Activated T-cell treated with anti-CD3 and anti-CD28 coated beads, Interleukin-2, amount 50 U/mL, for 72 hours (primary cell): ENCODE measurements around the gene ZNF107. TPM values are rescaled to one million over a fixed set of nuclear protein-coding genes. Genes with fewer than 3 reads are reported as not detected.
"Not testable (repeated sequence)": the region's sequence is repeated elsewhere in the genome, so short reads cannot be mapped to it uniquely, and the experiment has no call there.

Source experiments
- ATAC-seq, 2 donors: fragments of 150-1000 bp; cut with Tn5 transposase; replicated peaks in 1 of 2; 2 replicates each; pipeline ENCODE4 v1.10.0; 2021; ENCODE audit warnings: moderate library complexity in 2 of 2, mild to moderate bottlenecking in 1 of 2
- DNase-seq, 2 donors: peaks; one replicate each; pipeline ENCODE4 v3.0.0; 2021 to 2022; ENCODE audit warnings: mixed read lengths in 1 of 2
- H3K27ac Mint-ChIP-seq: one replicate; pipeline ENCODE4 v1.8.0; 2022; ENCODE audit warnings: mild to moderate bottlenecking, moderate library complexity, mixed read lengths
- H3K27me3 Mint-ChIP-seq: one replicate; pipeline ENCODE4 v1.8.0; 2022; ENCODE audit warnings: low read depth, mixed read lengths
- H3K36me3 Mint-ChIP-seq, 2 donors: one replicate each; pipeline ENCODE4 v1.8.0; 2022; ENCODE audit warnings: mixed read lengths in 2 of 2, mild to moderate bottlenecking in 1 of 2; ENCODE audit not compliant: insufficient read depth in 2 of 2
- H3K4me1 Mint-ChIP-seq: one replicate; pipeline ENCODE4 v1.8.0; 2022; ENCODE audit warnings: low read depth, mixed read lengths
- H3K4me3 Mint-ChIP-seq, 2 donors: one replicate each; pipeline ENCODE4 v1.8.0; 2022; ENCODE audit warnings: mild to moderate bottlenecking in 2 of 2, mixed read lengths in 2 of 2, moderate library complexity in 2 of 2
- H3K9me3 Mint-ChIP-seq, 2 donors: one replicate each; pipeline ENCODE4 v1.8.0; 2022; ENCODE audit warnings: mixed read lengths in 2 of 2
- total RNA-seq, 2 donors: library from RNA; stranded (reverse); gene quantifications; one replicate each; pipeline ENCODE4 v1.2.3, GENCODE V29; 2022

Gene ZNF107
- total RNA-seq, 2 donors from 2014 or later = 18.5 to 21.1 TPM

DNA sequence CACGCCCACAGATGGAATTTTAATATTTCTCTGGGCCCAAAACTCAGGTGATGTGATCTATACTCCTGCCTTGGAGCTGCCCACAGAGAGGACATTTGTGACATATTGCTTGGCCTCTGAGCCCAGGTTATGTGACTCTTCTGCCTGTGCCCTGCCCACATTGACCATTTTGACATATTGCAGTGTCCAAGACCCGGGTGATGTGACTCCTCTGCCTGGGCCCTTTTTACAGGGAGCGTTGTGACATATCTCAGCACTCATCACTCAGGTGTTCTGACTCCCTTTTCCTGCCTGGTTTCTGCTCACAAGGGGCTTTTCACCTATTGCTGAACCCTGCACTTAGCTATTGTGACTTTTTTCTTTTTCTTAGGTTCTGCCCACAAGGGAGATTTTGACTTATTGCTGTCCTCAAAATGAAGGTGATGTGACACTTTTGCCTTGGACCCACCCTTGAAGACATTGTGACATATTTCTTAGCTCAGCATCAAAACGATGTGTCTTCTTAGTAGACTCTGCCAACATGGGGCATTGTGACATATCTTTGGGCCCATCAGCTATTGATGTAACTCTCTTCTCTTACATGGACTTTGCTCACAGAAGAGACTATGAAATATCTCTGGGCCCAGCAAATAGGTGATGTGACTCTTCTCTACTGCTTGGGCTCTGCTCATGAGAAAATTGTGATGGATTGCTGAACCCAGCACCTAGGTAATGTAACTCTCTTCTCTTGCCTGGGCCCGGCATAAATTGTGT lies 11.0 kb upstream of the ZNF107 start:
- Mint-ChIP-seq H3K27ac (no peak overlapping the region), H3K4me1 (no peaks in the 10 kb centered on the region), H3K4me3 (no peak overlapping the region), H3K9me3 (no peaks in the 10 kb centered on the region), H3K36me3 (peaks cover 0 to 4% of the 10 kb centered on the region in 2 donors), H3K27me3 (no peaks in the 10 kb centered on the region)
- ATAC-seq (no peak), DNase-seq (no peak)

DNA sequence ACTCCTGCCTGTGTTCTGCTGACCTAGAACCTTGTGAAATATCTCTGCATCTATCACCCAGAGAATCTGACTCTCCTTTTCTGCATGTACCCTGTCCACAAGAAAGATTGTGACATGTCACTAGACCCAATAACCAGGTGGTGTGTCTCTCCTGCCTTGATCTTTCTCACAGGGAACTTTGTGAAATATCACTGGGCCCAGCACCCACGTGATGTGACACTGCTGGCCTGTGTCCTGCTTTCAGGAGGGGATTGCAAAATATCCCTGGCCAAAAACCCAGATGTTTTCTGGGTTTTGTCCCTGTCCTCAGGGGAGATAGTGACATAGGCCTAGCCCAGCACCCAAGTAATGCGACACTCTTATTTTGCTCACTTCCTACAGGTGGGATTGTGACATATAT lies 10.1 kb upstream of the ZNF107 start:
- Mint-ChIP-seq H3K36me3 (peaks cover 4% of the 10 kb centered on the region in 2 donors), H3K9me3 (no peaks in the 10 kb centered on the region), H3K27ac (no peak overlapping the region), H3K4me1 (no peaks in the 10 kb centered on the region), H3K4me3 (no peak overlapping the region), H3K27me3 (no peaks in the 10 kb centered on the region)
- ATAC-seq (no peak), DNase-seq (no peak)

GRCh38 chr7:64656489-64656888 lies 9.4 kb upstream of the ZNF107 start:
- Mint-ChIP-seq H3K9me3 (peaks cover 5% of the 10 kb centered on the region in 2 donors), H3K4me3 (no peak overlapping the region), H3K27ac (no peak overlapping the region), H3K27me3 (no peaks in the 10 kb centered on the region), H3K36me3 (peaks cover 9 to 10% of the 10 kb centered on the region in 2 donors), H3K4me1 (no peaks in the 10 kb centered on the region)
- DNase-seq (no peak), ATAC-seq (peak in 1 of 2 donors; percentile 51)

DNA sequence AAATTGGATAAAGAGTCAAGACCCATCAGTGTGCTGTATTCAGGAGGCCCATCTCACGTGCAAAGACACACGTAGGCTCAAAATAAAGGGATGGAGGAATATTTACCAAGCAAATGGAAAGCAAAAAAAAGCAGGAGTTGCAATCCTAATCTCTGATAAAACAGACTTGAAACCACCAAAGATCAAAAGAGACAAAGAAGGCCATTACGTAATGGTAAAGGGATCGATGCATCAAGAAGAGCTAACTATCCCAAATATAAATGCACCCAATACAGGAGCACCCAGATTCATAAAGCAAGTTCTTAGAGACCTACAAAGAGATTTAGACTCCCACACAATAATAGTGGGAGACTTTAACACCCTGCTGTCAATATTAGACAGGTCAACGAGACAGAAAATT lies 3.8 kb upstream of the ZNF107 start:
- H3K4me1 Mint-ChIP-seq = peaks cover 29% of the 10 kb centered on the region
- not testable (repeated sequence) for ATAC-seq, H3K27ac Mint-ChIP-seq, DNase-seq, H3K27me3 Mint-ChIP-seq
- peak overlapping the region in 1 of 2 donors; percentile 53 for H3K4me3 Mint-ChIP-seq
- peaks cover 15 to 30% of the 10 kb centered on the region in 2 donors for H3K36me3 Mint-ChIP-seq
- peaks cover 12 to 14% of the 10 kb centered on the region in 2 donors for H3K9me3 Mint-ChIP-seq

GRCh38 chr7:64666663-64667050 lies 724 bp downstream of the ZNF107 start:
- Mint-ChIP-seq H3K4me1 (peaks cover 55% of the 10 kb centered on the region), H3K36me3 (peaks cover 17 to 50% of the 10 kb centered on the region in 2 donors)

GRCh38 chr7:64667311-64667710 lies 1.4 kb downstream of the ZNF107 start:
- peak overlapping the region; percentile 97 for H3K27ac Mint-ChIP-seq
- no peak for DNase-seq
- peaks cover 5 to 9% of the 10 kb centered on the region in 2 donors for H3K9me3 Mint-ChIP-seq
- ATAC-seq = no peak
- peaks cover 17 to 50% of the 10 kb centered on the region in 2 donors for H3K36me3 Mint-ChIP-seq
- H3K27me3 Mint-ChIP-seq = no peaks in the 10 kb centered on the region
- peaks cover 54% of the 10 kb centered on the region for H3K4me1 Mint-ChIP-seq
- H3K4me3 Mint-ChIP-seq = peak overlapping the region; percentile 95 to 98

More at GRCh38 chr7:64666663-64667050, 724 bp downstream of the ZNF107 start:
- Mint-ChIP-seq H3K27ac (peak overlapping the region; percentile 97), H3K4me3 (peak overlapping the region; percentile 95 to 98), H3K9me3 (peaks cover 7 to 12% of the 10 kb centered on the region in 2 donors), H3K27me3 (no peaks in the 10 kb centered on the region)
- DNase-seq (no peak), ATAC-seq (no peak)

DNA sequence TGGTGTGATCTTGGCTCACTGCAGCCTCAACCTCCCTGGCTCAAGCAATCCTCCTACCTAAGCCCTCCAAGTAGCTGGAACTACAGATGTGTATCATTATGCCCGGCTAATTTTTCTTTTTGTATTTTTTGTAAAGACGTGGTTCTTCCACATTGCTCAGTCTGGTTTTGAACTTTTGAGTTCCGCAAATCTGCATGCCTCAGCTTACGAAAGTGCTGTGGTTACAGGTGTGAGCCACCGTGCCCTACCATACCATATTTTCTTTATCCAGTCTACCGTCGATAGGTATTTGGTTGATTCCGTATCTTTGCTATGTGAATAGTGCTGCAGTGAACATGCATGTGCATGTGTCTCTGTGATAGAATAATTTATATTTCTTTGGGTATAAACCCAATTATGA lies 6.5 kb downstream of the ZNF107 start:
- H3K27ac Mint-ChIP-seq = no peak overlapping the region
- DNase-seq (no peak), ATAC-seq (no peak)
- peaks cover 50% of the 10 kb centered on the region for H3K4me1 Mint-ChIP-seq
- H3K36me3 Mint-ChIP-seq = peaks cover 30 to 76% of the 10 kb centered on the region in 2 donors
- no peaks in the 10 kb centered on the region for H3K27me3 Mint-ChIP-seq
- no peak overlapping the region for H3K4me3 Mint-ChIP-seq
- peaks cover 0 to 20% of the 10 kb centered on the region in 2 donors for H3K9me3 Mint-ChIP-seq

- Mint-ChIP-seq H3K4me1 (peaks cover 32% of the 10 kb centered on the region), H3K4me3 (no peak overlapping the region), H3K27me3 (no peaks in the 10 kb centered on the region), H3K36me3 (peaks cover 21 to 37% of the 10 kb centered on the region in 2 donors), H3K27ac (no peak overlapping the region), H3K9me3 (peaks cover 13 to 17% of the 10 kb centered on the region in 2 donors)
- ATAC-seq (no peak), DNase-seq (no peak)
These were observed 19.2 kb downstream of the ZNF107 start for GRCh38 chr7:64685091-64685490.

DNA sequence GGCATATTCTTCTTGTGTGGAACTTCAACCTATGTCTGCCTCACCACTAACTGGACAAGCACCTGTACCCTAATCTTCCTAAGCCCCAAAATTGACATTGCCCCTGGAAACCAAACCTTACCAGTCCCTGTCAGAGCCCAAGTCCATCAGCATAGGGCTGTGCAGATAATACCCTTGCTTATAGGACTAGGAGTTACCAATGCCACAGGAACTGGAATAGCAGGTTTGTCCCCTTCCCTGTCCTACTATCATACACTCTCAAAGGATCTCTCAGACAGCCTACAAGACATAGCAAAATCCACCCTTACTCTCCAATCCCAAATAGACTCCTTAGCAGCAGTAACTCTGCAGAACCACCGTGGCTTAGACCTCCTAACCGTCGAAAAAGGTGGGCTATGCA lies 19.8 kb downstream of the ZNF107 start:
- Mint-ChIP-seq H3K36me3 (peaks cover 22 to 37% of the 10 kb centered on the region in 2 donors), H3K27ac (peak overlapping the region; percentile 26), H3K4me3 (no peak overlapping the region), H3K27me3 (no peaks in the 10 kb centered on the region), H3K4me1 (peaks cover 32% of the 10 kb centered on the region), H3K9me3 (peaks cover 13 to 17% of the 10 kb centered on the region in 2 donors)
- ATAC-seq = no peak
- no peak for DNase-seq

DNA sequence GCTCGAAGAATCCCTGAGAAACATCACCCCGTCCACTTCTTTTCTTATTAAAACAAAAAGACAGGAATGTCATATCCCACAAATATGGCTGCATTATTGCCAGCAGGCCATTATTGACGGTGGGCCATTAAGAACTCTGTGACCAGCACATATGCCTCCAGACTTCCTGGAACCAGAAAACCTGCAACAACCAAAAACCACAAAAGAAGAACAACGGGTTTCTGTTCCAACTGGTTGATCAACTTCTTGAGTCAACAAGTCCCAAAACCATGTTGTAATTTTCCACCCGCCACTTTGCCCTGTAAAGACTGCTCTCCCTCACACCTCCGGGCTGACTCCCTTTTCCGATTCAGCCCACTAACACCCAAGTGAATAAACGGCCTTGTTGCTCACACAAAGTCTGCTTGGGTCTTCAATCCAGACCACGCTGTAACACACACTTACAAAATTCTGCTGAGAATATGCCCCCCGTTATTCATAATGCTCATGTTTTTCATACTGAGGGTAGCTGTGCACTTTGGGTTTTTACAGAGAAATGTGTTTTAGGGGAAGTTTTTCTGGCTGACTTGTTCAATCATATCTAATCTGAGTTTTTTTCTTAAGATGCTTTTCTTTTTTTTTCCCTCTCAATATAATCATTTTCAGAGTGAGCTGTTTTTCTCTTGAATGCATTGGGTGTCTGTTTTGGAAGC lies 20.7 kb downstream of the ZNF107 start:
- peaks cover 32% of the 10 kb centered on the region for H3K4me1 Mint-ChIP-seq
- H3K4me3 Mint-ChIP-seq = peak overlapping the region; percentile 26 to 39
- ATAC-seq = peak; percentile 68 to 79
- peaks cover 13 to 17% of the 10 kb centered on the region in 2 donors for H3K9me3 Mint-ChIP-seq
- peak; percentile 9 to 27 for DNase-seq
- no peaks in the 10 kb centered on the region for H3K27me3 Mint-ChIP-seq
- H3K36me3 Mint-ChIP-seq = peaks cover 30 to 37% of the 10 kb centered on the region in 2 donors
- peak overlapping the region; percentile 26 for H3K27ac Mint-ChIP-seq

GRCh38 chr7:64687249-64687648 lies 21.3 kb downstream of the ZNF107 start:
- ATAC-seq = no peak
- no peak for DNase-seq
- Mint-ChIP-seq H3K4me3 (peak overlapping the region in 1 of 2 donors; percentile 26), H3K27me3 (no peaks in the 10 kb centered on the region), H3K27ac (peak overlapping the region; percentile 26), H3K9me3 (peaks cover 13 to 17% of the 10 kb centered on the region in 2 donors), H3K4me1 (peaks cover 32% of the 10 kb centered on the region), H3K36me3 (peaks cover 36 to 41% of the 10 kb centered on the region in 2 donors)

DNA sequence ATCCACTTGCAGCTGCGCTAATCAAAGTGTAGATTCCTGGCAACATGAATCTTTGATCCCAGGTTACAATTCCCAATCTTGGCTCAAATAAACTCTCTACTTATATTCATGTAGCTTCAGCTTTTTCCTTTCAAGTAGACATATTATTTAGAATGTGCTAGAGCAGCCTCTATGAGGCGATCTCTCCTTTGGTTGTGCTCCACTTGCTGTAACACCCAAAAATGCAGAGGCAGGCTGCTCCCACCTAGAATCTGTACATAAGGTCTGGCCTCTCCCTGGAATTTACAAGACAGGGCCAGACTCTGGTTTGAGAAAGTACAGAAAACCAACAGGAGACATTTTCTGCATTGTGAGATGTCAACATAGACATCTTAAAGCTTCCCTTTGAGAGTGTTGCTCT lies 23.1 kb downstream of the ZNF107 start:
- Mint-ChIP-seq H3K4me3 (no peak overlapping the region), H3K36me3 (peaks cover 42 to 47% of the 10 kb centered on the region in 2 donors), H3K9me3 (peaks cover 16 to 17% of the 10 kb centered on the region in 2 donors), H3K27ac (no peak overlapping the region), H3K4me1 (peaks cover 32% of the 10 kb centered on the region), H3K27me3 (no peaks in the 10 kb centered on the region)
- ATAC-seq (no peak), DNase-seq (no peak)

DNA sequence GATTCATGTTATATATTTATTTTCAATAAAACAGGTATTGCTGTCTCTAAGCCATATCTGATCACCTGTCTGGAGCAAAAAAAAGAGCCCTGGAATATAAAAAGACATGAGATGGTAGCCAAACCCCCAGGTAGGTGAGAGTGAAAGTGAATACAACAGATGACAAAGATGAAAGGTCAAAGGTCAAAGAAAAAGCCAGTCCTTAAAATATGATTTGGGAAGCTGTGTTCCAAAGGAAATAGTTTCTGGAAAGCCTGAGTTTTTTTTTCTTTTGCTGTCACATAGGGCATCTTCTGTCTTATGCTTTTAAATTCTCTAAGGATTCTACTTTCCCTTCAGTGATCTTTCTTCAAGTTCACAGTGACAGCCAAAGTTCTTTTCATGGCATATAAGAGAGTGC lies 25.9 kb downstream of the ZNF107 start:
- no peak for ATAC-seq
- H3K27me3 Mint-ChIP-seq = no peaks in the 10 kb centered on the region
- DNase-seq = no peak
- H3K36me3 Mint-ChIP-seq = peaks cover 15 to 63% of the 10 kb centered on the region in 2 donors
- no peak overlapping the region for H3K27ac Mint-ChIP-seq
- H3K9me3 Mint-ChIP-seq = peaks cover 0 to 4% of the 10 kb centered on the region in 2 donors
- no peak overlapping the region for H3K4me3 Mint-ChIP-seq
- H3K4me1 Mint-ChIP-seq = peaks cover 14% of the 10 kb centered on the region
